PC-3 (cell line): Measurements from ENCODE around the gene BLCAP. TPM values are rescaled to one million over a fixed set of nuclear protein-coding genes. Genes with fewer than 3 reads are reported as not detected.
"Not testable (repeated sequence)": the region's sequence is repeated elsewhere in the genome, so short reads cannot be mapped to it uniquely, and the experiment has no call there.

Experiments used
- ATAC-seq: fragments of 200-7000 bp; cut with Tn5 transposase; 2 replicates; pipeline ENCODE4 v1.9.1; 2020; ENCODE audit warnings: mild to moderate bottlenecking, moderate library complexity
- BruUV-seq: library from RNA; stranded (reverse); fragments of 400-500 nt; replicated peaks from 2 replicates; lab custom pipeline; 2021; lab: Mats Ljungman, UMichigan
- CTCF ChIA-PET: fragments of 300-600 bp; sonication (Branson Sonifier 250); formaldehyde crosslinking; loops from one replicate; lab custom pipeline; 2022; ENCODE audit warnings: antibody characterized with exemption; lab: Charles Lee
- POLR2A ChIA-PET: fragments of 300-600 bp; sonication (Branson Sonifier 250); formaldehyde crosslinking; loops from one replicate; lab custom pipeline; 2022; ENCODE audit warnings: antibody characterized with exemption; ENCODE audit not compliant: unreplicated experiment; lab: Charles Lee
- DNase-seq: peaks from one replicate; pipeline ENCODE4 v3.0.0-alpha.2; 2015
- H2AFZ ChIP-seq: fragments of 300-600 bp; sonication (generic); 2 replicates; pipeline ENCODE4 v1.6.0; 2016; ENCODE audit warnings: antibody characterized with exemption, low read length
- H3F3A ChIP-seq: fragments of 300-600 bp; sonication (generic); one replicate; pipeline ENCODE4 v1.6.0; 2017; ENCODE audit warnings: antibody characterized with exemption, low read length, control low read depth, mild to moderate bottlenecking; ENCODE audit not compliant: unreplicated experiment
- H3K27ac ChIP-seq: fragments of 300-600 bp; sonication (generic); 2 replicates; pipeline ENCODE4 v1.5.1; 2016; ENCODE audit warnings: mild to moderate bottlenecking, low read length
- H3K27me3 ChIP-seq: fragments of 300-600 bp; sonication (generic); 2 replicates; pipeline ENCODE4 v1.6.1; 2016; ENCODE audit warnings: low read length, mixed read lengths
- H3K36me3 ChIP-seq: fragments of 300-600 bp; sonication (generic); 2 replicates; pipeline ENCODE4 v1.6.1; 2016; ENCODE audit warnings: low read depth, mixed run types, low read length, mixed read lengths
- H3K4me1 ChIP-seq: fragments of 300-600 bp; sonication (generic); 2 replicates; pipeline ENCODE4 v1.5.1; 2016; ENCODE audit warnings: low read length; ENCODE audit not compliant: insufficient read depth
- H3K4me2 ChIP-seq: fragments of 300-600 bp; sonication (generic); 2 replicates; pipeline ENCODE4 v1.6.0; 2016; ENCODE audit warnings: low read length
- H3K4me3 ChIP-seq: fragments of 300-600 bp; sonication (generic); 2 replicates; pipeline ENCODE4 v1.5.1; 2016; ENCODE audit warnings: mild to moderate bottlenecking, low read length, mixed read lengths
- H3K79me2 ChIP-seq: fragments of 300-600 bp; sonication (generic); 2 replicates; pipeline ENCODE4 v1.6.1; 2017; ENCODE audit warnings: low read length, mixed read lengths
- H3K9ac ChIP-seq: fragments of 300-600 bp; sonication (generic); 2 replicates; pipeline ENCODE4 v1.6.0; 2016; ENCODE audit warnings: mild to moderate bottlenecking, low read length
- H3K9me2 ChIP-seq: fragments of 300-600 bp; sonication (generic); replicated peaks from 2 replicates; pipeline ENCODE4 v1.6.1; 2016; ENCODE audit warnings: mixed run types, low read length, mixed read lengths
- H3K9me3 ChIP-seq: fragments of 300-600 bp; sonication (generic); 2 replicates; pipeline ENCODE4 v1.6.1; 2016; ENCODE audit warnings: low read length, mixed read lengths
- H4K20me1 ChIP-seq: fragments of 300-600 bp; sonication (generic); 2 replicates; pipeline ENCODE4 v1.6.1; 2016; ENCODE audit warnings: low read length, mixed read lengths
- EZH2 ChIP-seq: fragments of 300-600 bp; sonication (generic); IDR thresholded peaks from one replicate; pipeline ENCODE4 v1.6.1; 2017; ENCODE audit warnings: antibody characterized with exemption, mild to moderate bottlenecking, low read length; ENCODE audit not compliant: unreplicated experiment
- EZH2phosphoT487 ChIP-seq: fragments of 300-600 bp; sonication (generic); IDR thresholded peaks from 2 replicates; pipeline ENCODE4 v1.6.1; 2018; ENCODE audit warnings: mild to moderate bottlenecking, antibody characterized with exemption, low read length, borderline replicate concordance
- intact Hi-C: fragments of 100-400 bp; cut with micrococcal nuclease; formaldehyde crosslinking; loops from 2 replicates; pipeline ENCODE4 v1.9.0; 2023
- total RNA-seq: library from RNA; depleted of rRNA; stranded (reverse); fragments of >200 nt; gene quantifications from 2 replicates; pipeline ENCODE4 v1.2.3, GENCODE V29; 2014
- TF ChIP-seq, protein P1 (sequence below): fragments of 300-600 bp; sonication (generic); conservative IDR thresholded peaks from 2 replicates; pipeline ENCODE4 v1.5.1; 2017; ENCODE audit warnings: antibody characterized with exemption, low read depth, mild to moderate bottlenecking, low read length

BLCAP gene
- total RNA-seq, 1 experiment from 2014 or later, result 100 TPM

- no peaks in the 10 kb centered on the region for H4K20me1 ChIP-seq
- H3K79me2 ChIP-seq, result no peaks in the 10 kb centered on the region
- no peak overlapping the region for H3K4me2 ChIP-seq
- H3K9me2 ChIP-seq, result no peaks in the 10 kb centered on the region
- TF ChIP-seq EZH2 (no peak), EZH2phosphoT487 (no peak)
- TF ChIP-seq, protein P1, sequence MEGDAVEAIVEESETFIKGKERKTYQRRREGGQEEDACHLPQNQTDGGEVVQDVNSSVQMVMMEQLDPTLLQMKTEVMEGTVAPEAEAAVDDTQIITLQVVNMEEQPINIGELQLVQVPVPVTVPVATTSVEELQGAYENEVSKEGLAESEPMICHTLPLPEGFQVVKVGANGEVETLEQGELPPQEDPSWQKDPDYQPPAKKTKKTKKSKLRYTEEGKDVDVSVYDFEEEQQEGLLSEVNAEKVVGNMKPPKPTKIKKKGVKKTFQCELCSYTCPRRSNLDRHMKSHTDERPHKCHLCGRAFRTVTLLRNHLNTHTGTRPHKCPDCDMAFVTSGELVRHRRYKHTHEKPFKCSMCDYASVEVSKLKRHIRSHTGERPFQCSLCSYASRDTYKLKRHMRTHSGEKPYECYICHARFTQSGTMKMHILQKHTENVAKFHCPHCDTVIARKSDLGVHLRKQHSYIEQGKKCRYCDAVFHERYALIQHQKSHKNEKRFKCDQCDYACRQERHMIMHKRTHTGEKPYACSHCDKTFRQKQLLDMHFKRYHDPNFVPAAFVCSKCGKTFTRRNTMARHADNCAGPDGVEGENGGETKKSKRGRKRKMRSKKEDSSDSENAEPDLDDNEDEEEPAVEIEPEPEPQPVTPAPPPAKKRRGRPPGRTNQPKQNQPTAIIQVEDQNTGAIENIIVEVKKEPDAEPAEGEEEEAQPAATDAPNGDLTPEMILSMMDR, result no peak
- H3K9ac ChIP-seq, result no peak overlapping the region
- ATAC-seq, result no peak
- no peak overlapping the region for H3K27ac ChIP-seq
- no peak overlapping the region for H3K4me3 ChIP-seq
- ChIA-PET CTCF (no interaction called here), POLR2A (interaction anchor here (0.6 kb wide), 2 partner anchors 15 to 860 kb away, joined by 3 to 4 read pairs; no protein-coding TSS in a partner anchor)
- DNase-seq, result no peak
- no peaks in the 10 kb centered on the region for H3F3A ChIP-seq
- peaks cover 31% of the 10 kb centered on the region for H3K27me3 ChIP-seq
- intact Hi-C loops, result no loop called here
- H3K4me1 ChIP-seq, result no peaks in the 10 kb centered on the region
- no TSS peak for BruUV-seq
- H3K9me3 ChIP-seq, result no peaks in the 10 kb centered on the region
- no peaks in the 10 kb centered on the region for H3K36me3 ChIP-seq
- H2AFZ ChIP-seq, result no peak overlapping the region
Measured at GRCh38 chr20:37471741-37472235, 55.9 kb downstream of the BLCAP start.

DNA sequence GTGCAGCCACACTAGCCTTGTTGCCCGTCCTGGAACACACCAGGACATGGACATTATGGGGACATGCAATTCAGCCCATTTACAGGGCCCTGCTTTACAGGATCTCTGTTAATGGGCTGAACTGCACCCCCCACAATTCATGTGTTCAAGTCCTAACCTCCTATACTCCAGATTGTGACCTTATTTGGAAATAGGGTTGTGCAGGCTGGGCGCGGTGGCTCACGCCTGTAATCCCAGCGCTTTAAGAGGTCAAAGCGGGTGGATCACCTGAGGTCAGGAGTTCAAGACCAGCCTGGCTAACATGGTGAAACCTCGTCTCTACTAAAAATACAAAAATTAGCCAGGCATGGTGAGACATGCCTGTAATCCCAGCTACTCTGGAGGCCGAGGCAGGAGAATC lies 57.5 kb downstream of the BLCAP start:
- H2AFZ ChIP-seq, H3K9me3 ChIP-seq, H4K20me1 ChIP-seq, POLR2A ChIA-PET, H3K9me2 ChIP-seq, H3F3A ChIP-seq, BruUV-seq, H3K27ac ChIP-seq, intact Hi-C loops, H3K4me1 ChIP-seq, H3K36me3 ChIP-seq, H3K9ac ChIP-seq, H3K4me2 ChIP-seq, ATAC-seq, H3K4me3 ChIP-seq, CTCF ChIA-PET, DNase-seq, H3K79me2 ChIP-seq: not testable (repeated sequence)
- H3K27me3 ChIP-seq, result peaks cover 39% of the 10 kb centered on the region

- Histone ChIP-seq H4K20me1 (no peaks in the 10 kb centered on the region), H3K9ac (no peak overlapping the region), H3K4me2 (no peak overlapping the region), H2AFZ (no peak overlapping the region), H3K9me2 (no peaks in the 10 kb centered on the region), H3K79me2 (no peaks in the 10 kb centered on the region), H3K9me3 (no peaks in the 10 kb centered on the region), H3K27ac (no peak overlapping the region), H3K27me3 (peaks cover 39% of the 10 kb centered on the region), H3F3A (no peaks in the 10 kb centered on the region), H3K4me1 (no peaks in the 10 kb centered on the region), H3K36me3 (no peaks in the 10 kb centered on the region), H3K4me3 (no peak overlapping the region)
- no peak for DNase-seq
- no TSS peak for BruUV-seq
- ATAC-seq, result no peak
- POLR2A ChIA-PET, result no interaction called here
- intact Hi-C loops, result no loop called here
- TF ChIP-seq, protein P1, result no peak
- TF ChIP-seq EZH2 (no peak), EZH2phosphoT487 (no peak)
- CTCF ChIA-PET, result no interaction called here
Measured at GRCh38 chr20:37469531-37469930, 58.1 kb downstream of the BLCAP start.
